OCI-LY1 (cell line): ENCODE results near the gene ELFN1.

ENCODE experiments used
- H2AFZ ChIP-seq: fragments of 200-600 bp; sonication (generic), shearing (Covaris generic); 2 replicates; pipeline ENCODE4 v1.6.0; 2014; ENCODE audit warnings: antibody characterized with exemption, mild to moderate bottlenecking, low read length
- H3F3A ChIP-seq: fragments of 200-600 bp; sonication (generic), shearing (Covaris generic); 2 replicates; pipeline ENCODE4 v1.6.0; 2014; ENCODE audit warnings: mild to moderate bottlenecking, antibody characterized with exemption, low read length, moderate library complexity; ENCODE audit not compliant: insufficient read depth
- H3K27ac ChIP-seq: fragments of 200-600 bp; sonication (generic); 2 replicates; pipeline ENCODE4 v1.5.1; 2014; ENCODE audit warnings: low read length, mixed run types, mild to moderate bottlenecking, low read depth; ENCODE audit not compliant: poor library complexity, severe bottlenecking
- H3K27me3 ChIP-seq: fragments of 200-600 bp; sonication (generic); 2 replicates; pipeline ENCODE4 v1.6.0; 2014; ENCODE audit warnings: antibody characterized with exemption, mild to moderate bottlenecking, low read length, moderate library complexity; ENCODE audit not compliant: insufficient read depth
- H3K36me3 ChIP-seq: fragments of 200-600 bp; sonication (generic); 2 replicates; pipeline ENCODE4 v1.6.1; 2014; ENCODE audit warnings: mild to moderate bottlenecking, antibody characterized with exemption, low read length, moderate library complexity, mixed read lengths; ENCODE audit not compliant: insufficient read depth
- H3K4me1 ChIP-seq: fragments of 200-600 bp; sonication (generic); 2 replicates; pipeline ENCODE4 v1.5.1; 2014; ENCODE audit warnings: mild to moderate bottlenecking, low read length, moderate library complexity; ENCODE audit not compliant: insufficient read depth, severe bottlenecking
- H3K4me2 ChIP-seq: fragments of 200-600 bp; sonication (generic), shearing (Covaris generic); 2 replicates; pipeline ENCODE4 v1.6.1; 2014; ENCODE audit warnings: low read length
- H3K4me3 ChIP-seq: fragments of 200-600 bp; sonication (generic); 2 replicates; pipeline ENCODE4 v1.5.1; 2014; ENCODE audit warnings: low read length, low read depth, mild to moderate bottlenecking, mixed read lengths; ENCODE audit not compliant: poor library complexity, severe bottlenecking
- H3K79me2 ChIP-seq: fragments of 200-600 bp; shearing (Covaris generic); 2 replicates; pipeline ENCODE4 v1.6.1; 2016; ENCODE audit warnings: mixed run types, low read length, mixed read lengths; ENCODE audit not compliant: insufficient read depth
- H3K9ac ChIP-seq: fragments of 200-600 bp; sonication (generic), shearing (Covaris generic); 2 replicates; pipeline ENCODE4 v1.6.1; 2014; ENCODE audit warnings: mild to moderate bottlenecking, low read length, mixed read lengths
- H3K9me2 ChIP-seq: fragments of 200-600 bp; sonication (generic), shearing (Covaris generic); 2 replicates; pipeline ENCODE4 v1.6.1; 2014; ENCODE audit warnings: low read depth, mild to moderate bottlenecking, low read length, mixed read lengths
- H3K9me3 ChIP-seq: fragments of 200-600 bp; shearing (Covaris generic); 2 replicates; pipeline ENCODE4 v1.6.1; 2014; ENCODE audit warnings: low read length, mixed read lengths
- H4K20me1 ChIP-seq: fragments of 200-600 bp; sonication (generic), shearing (Covaris generic); 2 replicates; pipeline ENCODE4 v1.6.0; 2016; ENCODE audit warnings: mild to moderate bottlenecking, low read length; ENCODE audit not compliant: insufficient read depth
- CTCF ChIP-seq: fragments of 200-600 bp; sonication (generic), shearing (Covaris generic); IDR thresholded peaks from 2 replicates; pipeline ENCODE4 v1.5.1; 2017; ENCODE audit warnings: mild to moderate bottlenecking, antibody characterized with exemption, low read length, moderate library complexity, mixed read lengths
- EZH2 ChIP-seq: fragments of 200-600 bp; sonication (generic), shearing (Covaris generic); IDR thresholded peaks from 2 replicates; pipeline ENCODE4 v1.8.0; 2017; ENCODE audit warnings: borderline replicate concordance, mixed run types, mild to moderate bottlenecking, antibody characterized with exemption, low read length, moderate library complexity, mixed read lengths

The ELFN1 gene

DNA sequence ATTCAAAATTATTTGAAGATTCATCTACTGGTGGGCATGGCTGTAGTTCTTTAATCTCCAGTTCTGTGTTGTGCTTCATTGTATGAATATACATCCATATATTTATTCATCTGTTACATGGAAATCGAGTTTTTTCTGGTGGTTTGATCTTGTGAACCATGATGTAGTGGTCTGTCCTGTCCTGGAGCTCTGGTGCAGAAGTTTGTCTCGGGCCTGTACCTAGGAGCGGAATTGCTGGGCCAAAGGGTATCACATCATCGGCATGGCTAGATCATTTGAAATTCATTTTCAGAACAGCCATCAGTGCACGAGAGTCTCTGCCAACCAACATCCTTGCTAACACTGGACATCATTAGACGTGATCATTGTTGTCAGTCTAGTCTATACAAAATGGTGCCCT, 107.0 kb downstream of the ELFN1 start:
- H3K4me3 ChIP-seq: no peak overlapping the region
- no peaks in the 10 kb centered on the region for H3K79me2 ChIP-seq
- no peak overlapping the region for H3K27ac ChIP-seq
- peaks cover 6% of the 10 kb centered on the region for H3K9me3 ChIP-seq
- H2AFZ ChIP-seq: no peak overlapping the region
- H4K20me1 ChIP-seq: no peaks in the 10 kb centered on the region
- TF ChIP-seq EZH2 (no peak), CTCF (no peak)
- H3K4me1 ChIP-seq: no peaks in the 10 kb centered on the region
- H3F3A ChIP-seq: no peaks in the 10 kb centered on the region
- no peaks in the 10 kb centered on the region for H3K9me2 ChIP-seq
- peaks cover 12% of the 10 kb centered on the region; the same call in 1 of the 2 replicates for H3K27me3 ChIP-seq
- H3K36me3 ChIP-seq: no peaks in the 10 kb centered on the region
- H3K9ac ChIP-seq: no peak overlapping the region
- no peak overlapping the region for H3K4me2 ChIP-seq

- Histone ChIP-seq H3K27ac (no peak overlapping the region), H3K9ac (no peak overlapping the region), H3K36me3 (no peaks in the 10 kb centered on the region), H3K9me3 (peaks cover 6% of the 10 kb centered on the region), H2AFZ (no peak overlapping the region), H3K79me2 (no peaks in the 10 kb centered on the region), H3F3A (no peaks in the 10 kb centered on the region), H4K20me1 (no peaks in the 10 kb centered on the region), H3K4me2 (no peak overlapping the region), H3K27me3 (peaks cover 12% of the 10 kb centered on the region; the same call in 1 of the 2 replicates), H3K4me3 (no peak overlapping the region), H3K4me1 (no peaks in the 10 kb centered on the region), H3K9me2 (no peaks in the 10 kb centered on the region)
- no peak for TF ChIP-seq CTCF
- no peak for TF ChIP-seq EZH2
Observed at GRCh38 chr7:1779445-1779844, 109.4 kb downstream of the ELFN1 start.

- Histone ChIP-seq H3K79me2 (no peaks in the 10 kb centered on the region), H3K9ac (no peak overlapping the region), H3F3A (no peaks in the 10 kb centered on the region), H3K36me3 (no peaks in the 10 kb centered on the region; the same call in 1 of the 2 replicates), H3K4me2 (no peak overlapping the region), H3K4me1 (no peaks in the 10 kb centered on the region), H3K27me3 (peaks cover 12% of the 10 kb centered on the region; the same call in 1 of the 2 replicates), H3K27ac (no peak overlapping the region), H3K9me2 (no peaks in the 10 kb centered on the region), H2AFZ (no peak overlapping the region), H3K4me3 (no peak overlapping the region), H3K9me3 (peaks cover 3% of the 10 kb centered on the region; the same call in 1 of the 2 replicates), H4K20me1 (no peaks in the 10 kb centered on the region)
- TF ChIP-seq CTCF (no peak), EZH2 (no peak)
Observed at GRCh38 chr7:1781369-1781768, 111.3 kb downstream of the ELFN1 start.
